Skeletal muscle satellite cell (primary cell): ENCODE data around the gene TFAP2C.

Experiments
- H3K27me3 ChIP-seq: 2 replicates; pipeline ENCODE4 v1.7.0; 2013; ENCODE audit warnings: low read length; ENCODE audit not compliant: control insufficient read depth, insufficient read depth
- H3K36me3 ChIP-seq: 2 replicates; pipeline ENCODE4 v1.7.0; 2013; ENCODE audit warnings: mild to moderate bottlenecking, control low read depth, low read length; ENCODE audit not compliant: insufficient read depth
- H3K4me1 ChIP-seq: 2 replicates; pipeline ENCODE4 v1.7.0; 2013; ENCODE audit warnings: low read length; ENCODE audit not compliant: control insufficient read depth, insufficient read depth
- H3K4me2 ChIP-seq: 2 replicates; pipeline ENCODE4 v1.7.0; 2013; ENCODE audit warnings: mild to moderate bottlenecking, low read length
- H3K4me3 ChIP-seq: 2 replicates; pipeline ENCODE4 v1.7.0; 2013; ENCODE audit warnings: low read length
- H3K9ac ChIP-seq: 2 replicates; pipeline ENCODE4 v1.7.0; 2013; ENCODE audit warnings: mild to moderate bottlenecking, low read depth, low read length, moderate library complexity
- H3K9me3 ChIP-seq: replicated peaks from 2 replicates; pipeline ENCODE4 v1.7.0; 2013; ENCODE audit warnings: mild to moderate bottlenecking, control low read depth, low read length

The TFAP2C gene

GRCh38 chr20:56595746-56596475 lies 33.2 kb upstream of the TFAP2C start:
- no peaks in the 10 kb centered on the region for H3K27me3 ChIP-seq
- no peak overlapping the region for H3K4me3 ChIP-seq
- H3K9me3 ChIP-seq, result no peaks in the 10 kb centered on the region
- no peak overlapping the region for H3K4me2 ChIP-seq
- H3K9ac ChIP-seq, result no peak overlapping the region
- H3K4me1 ChIP-seq, result no peaks in the 10 kb centered on the region
- H3K36me3 ChIP-seq, result no peaks in the 10 kb centered on the region

GRCh38 chr20:56601166-56601565 lies 27.9 kb upstream of the TFAP2C start:
- Histone ChIP-seq H3K36me3 (no peaks in the 10 kb centered on the region), H3K9me3 (no peaks in the 10 kb centered on the region), H3K27me3 (no peaks in the 10 kb centered on the region), H3K4me2 (no peak overlapping the region), H3K4me3 (no peak overlapping the region), H3K4me1 (no peaks in the 10 kb centered on the region), H3K9ac (no peak overlapping the region)

GRCh38 chr20:56604673-56605072 lies 24.4 kb upstream of the TFAP2C start:
- Histone ChIP-seq H3K4me3 (no peak overlapping the region), H3K4me2 (no peak overlapping the region), H3K27me3 (no peaks in the 10 kb centered on the region), H3K36me3 (no peaks in the 10 kb centered on the region), H3K9ac (no peak overlapping the region), H3K9me3 (no peaks in the 10 kb centered on the region), H3K4me1 (no peaks in the 10 kb centered on the region)

GRCh38 chr20:56605261-56605996 lies 23.7 kb upstream of the TFAP2C start:
- Histone ChIP-seq H3K4me1 (no peaks in the 10 kb centered on the region), H3K4me2 (no peak overlapping the region), H3K27me3 (no peaks in the 10 kb centered on the region), H3K4me3 (no peak overlapping the region), H3K9me3 (no peaks in the 10 kb centered on the region), H3K36me3 (no peaks in the 10 kb centered on the region), H3K9ac (no peak overlapping the region)

- Histone ChIP-seq H3K4me1 (no peaks in the 10 kb centered on the region), H3K9me3 (peaks cover 3% of the 10 kb centered on the region), H3K27me3 (no peaks in the 10 kb centered on the region), H3K36me3 (no peaks in the 10 kb centered on the region), H3K4me2 (no peak overlapping the region), H3K4me3 (no peak overlapping the region), H3K9ac (no peak overlapping the region)
Measured at GRCh38 chr20:56606174-56606945, 22.7 kb upstream of the TFAP2C start.

GRCh38 chr20:56607061-56607704 lies 21.9 kb upstream of the TFAP2C start:
- H3K36me3 ChIP-seq, result no peaks in the 10 kb centered on the region
- H3K27me3 ChIP-seq, result no peaks in the 10 kb centered on the region
- H3K4me1 ChIP-seq, result no peaks in the 10 kb centered on the region
- peaks cover 5% of the 10 kb centered on the region for H3K9me3 ChIP-seq
- no peak overlapping the region for H3K9ac ChIP-seq
- H3K4me3 ChIP-seq, result no peak overlapping the region
- H3K4me2 ChIP-seq, result no peak overlapping the region

GRCh38 chr20:56608376-56608775 lies 20.7 kb upstream of the TFAP2C start:
- Histone ChIP-seq H3K4me1 (no peaks in the 10 kb centered on the region), H3K4me2 (no peak overlapping the region), H3K36me3 (no peaks in the 10 kb centered on the region), H3K9ac (no peak overlapping the region), H3K9me3 (peaks cover 5% of the 10 kb centered on the region), H3K4me3 (no peak overlapping the region), H3K27me3 (no peaks in the 10 kb centered on the region)

GRCh38 chr20:56609321-56609720 lies 19.8 kb upstream of the TFAP2C start:
- H3K4me1 ChIP-seq, result no peaks in the 10 kb centered on the region
- no peaks in the 10 kb centered on the region for H3K36me3 ChIP-seq
- H3K4me2 ChIP-seq, result no peak overlapping the region
- H3K9ac ChIP-seq, result no peak overlapping the region
- H3K4me3 ChIP-seq, result no peak overlapping the region
- peaks cover 5% of the 10 kb centered on the region for H3K9me3 ChIP-seq
- no peaks in the 10 kb centered on the region for H3K27me3 ChIP-seq

GRCh38 chr20:56610098-56610497 lies 19.0 kb upstream of the TFAP2C start:
- H3K27me3 ChIP-seq, result no peaks in the 10 kb centered on the region

GRCh38 chr20:56614196-56614595 lies 14.9 kb upstream of the TFAP2C start:
- Histone ChIP-seq H3K4me2 (no peak overlapping the region), H3K9ac (no peak overlapping the region), H3K9me3 (peaks cover 5% of the 10 kb centered on the region), H3K4me1 (no peaks in the 10 kb centered on the region), H3K27me3 (no peaks in the 10 kb centered on the region), H3K4me3 (no peak overlapping the region), H3K36me3 (no peaks in the 10 kb centered on the region)

More at GRCh38 chr20:56610098-56610497, 19.0 kb upstream of the TFAP2C start:
- Histone ChIP-seq H3K4me1 (no peaks in the 10 kb centered on the region), H3K4me3 (no peak overlapping the region), H3K9ac (no peak overlapping the region), H3K9me3 (peaks cover 5% of the 10 kb centered on the region), H3K4me2 (no peak overlapping the region), H3K36me3 (no peaks in the 10 kb centered on the region)

- Histone ChIP-seq H3K4me3 (no peak overlapping the region), H3K9me3 (no peaks in the 10 kb centered on the region), H3K9ac (no peak overlapping the region), H3K4me1 (no peaks in the 10 kb centered on the region), H3K36me3 (no peaks in the 10 kb centered on the region), H3K27me3 (no peaks in the 10 kb centered on the region), H3K4me2 (no peak overlapping the region)
Measured at GRCh38 chr20:56616716-56617115, 12.4 kb upstream of the TFAP2C start.
